CD4-positive, alpha-beta T cell treated with Interleukin-15 for 1 hour (primary cell): ENCODE results near the gene S100A16.
"Not testable (repeated sequence)": the region's sequence is repeated elsewhere in the genome, so short reads cannot be mapped to it uniquely, and the experiment has no call there.

Experiments
- DNase-seq: peaks from one replicate; pipeline ENCODE4 v3.0.0-alpha.2; 2020

S100A16 gene

DNA sequence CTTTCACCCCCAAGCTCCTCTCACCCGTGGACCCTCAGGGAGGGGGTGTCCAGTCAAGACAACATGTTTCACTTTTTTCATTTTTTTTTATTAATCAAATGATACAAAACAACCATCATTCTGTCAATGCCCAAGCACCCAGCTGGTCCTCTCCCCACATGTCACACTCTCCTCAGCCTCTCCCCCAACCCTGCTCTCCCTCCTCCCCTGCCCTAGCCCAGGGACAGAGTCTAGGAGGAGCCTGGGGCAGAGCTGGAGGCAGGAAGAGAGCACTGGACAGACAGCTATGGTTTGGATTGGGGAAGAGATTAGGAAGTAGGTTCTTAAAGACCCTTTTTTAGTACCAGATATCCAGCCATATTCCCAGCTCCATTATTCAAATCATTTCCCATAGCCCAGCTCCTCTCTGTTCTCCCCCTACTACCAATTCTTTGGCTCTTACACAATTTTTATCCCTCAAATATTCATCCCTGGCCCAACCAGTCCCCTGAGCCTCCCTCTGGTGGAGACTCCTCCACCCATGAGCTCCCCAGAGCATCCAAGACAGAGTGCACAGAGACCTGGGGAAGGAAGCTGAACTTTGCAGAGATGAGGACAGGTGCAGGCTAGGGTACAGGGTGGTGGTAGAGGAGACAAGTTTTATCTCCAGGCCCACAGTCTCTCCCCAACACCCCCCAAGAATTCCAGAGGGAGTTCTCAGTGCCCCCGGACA is 1.4 kb upstream of the S100A16 start:
- no peak for DNase-seq

DNA sequence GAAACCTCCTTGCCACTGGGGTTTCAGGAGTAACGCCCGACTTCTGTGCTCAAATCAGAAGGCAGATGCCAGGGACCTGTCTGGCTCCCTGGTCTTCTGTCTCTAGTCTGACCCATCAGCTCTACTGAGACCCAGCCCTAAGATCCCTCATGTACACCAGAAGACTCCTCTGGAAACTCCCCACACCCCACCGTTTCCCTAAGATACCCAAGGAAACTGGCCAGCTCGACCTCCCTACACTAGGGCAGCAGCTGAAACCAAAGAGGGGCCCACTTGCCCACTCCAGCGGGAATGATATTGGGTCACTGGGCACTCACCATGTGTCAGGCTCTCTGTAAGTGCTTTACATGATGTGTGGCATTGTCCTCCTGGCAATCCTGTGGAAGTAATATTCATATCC is 469 bp upstream of the S100A16 start:
- DNase-seq = no peak

GRCh38 chr1:153612111-153612754 is 704 bp downstream of the S100A16 start:
- DNase-seq = no peak

DNA sequence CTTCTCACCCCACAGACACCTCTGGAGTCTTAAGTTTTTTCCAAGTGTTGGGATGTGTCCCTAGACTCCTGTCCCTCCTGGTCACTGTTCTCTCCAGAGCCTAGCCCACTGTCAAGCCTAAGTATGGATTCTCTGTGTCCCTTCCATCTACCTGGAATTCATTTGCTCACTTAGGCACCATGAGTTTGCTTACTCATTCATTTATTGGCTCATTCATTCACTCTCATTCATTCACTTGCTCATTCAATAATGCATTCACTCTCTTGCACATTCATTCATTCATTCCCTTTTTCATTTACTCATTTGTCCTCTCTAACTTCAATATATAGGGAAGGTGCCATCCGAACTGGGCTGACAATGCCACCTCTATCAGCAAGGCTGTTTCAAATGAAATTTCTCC is 1.6 kb downstream of the S100A16 start:
- DNase-seq = no peak

DNA sequence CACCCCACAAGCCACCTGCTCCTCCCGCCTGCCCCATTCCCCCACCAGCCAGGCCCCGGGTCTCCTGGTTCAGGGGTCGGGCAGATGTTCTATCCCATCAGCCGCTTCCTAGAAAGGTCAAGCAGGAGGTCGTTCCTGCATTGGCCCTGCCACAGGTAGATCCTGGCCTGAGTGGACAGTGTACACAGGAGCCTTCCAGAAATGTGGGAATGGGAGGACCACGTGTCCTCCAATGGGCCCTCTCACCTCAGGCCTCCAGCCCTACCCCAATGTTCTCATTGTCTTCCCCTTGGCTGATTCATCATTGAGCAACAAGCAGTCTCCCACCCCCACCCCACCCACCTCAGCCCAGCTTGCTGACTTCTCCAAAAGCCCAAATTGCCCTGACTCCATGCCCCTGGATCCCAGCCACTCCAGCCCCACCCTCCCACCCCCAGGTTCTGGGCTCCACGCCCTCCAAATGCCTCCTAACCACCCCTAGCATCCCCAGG is 2.1 kb downstream of the S100A16 start:
- no peak for DNase-seq

DNA sequence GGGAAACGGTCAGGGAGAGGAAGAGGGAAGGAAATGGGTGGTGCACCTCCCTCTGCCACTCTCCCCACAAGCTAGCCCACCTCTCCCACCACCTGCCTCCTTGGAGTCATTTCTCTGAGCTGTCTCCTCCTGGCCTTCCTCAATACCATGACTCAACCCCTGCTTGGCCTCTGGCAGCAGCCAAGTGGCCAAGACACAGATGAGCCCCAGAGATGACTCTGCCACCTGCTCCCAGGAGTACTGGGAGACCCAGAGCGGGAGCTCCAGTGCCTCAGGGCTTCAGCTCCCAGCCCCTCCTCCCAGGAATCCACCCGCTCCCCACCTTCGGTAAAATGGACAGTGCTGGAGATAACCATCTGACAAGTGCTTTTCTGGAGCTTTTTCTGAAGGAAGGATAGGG is 2.6 kb downstream of the S100A16 start:
- DNase-seq = no peak

DNA sequence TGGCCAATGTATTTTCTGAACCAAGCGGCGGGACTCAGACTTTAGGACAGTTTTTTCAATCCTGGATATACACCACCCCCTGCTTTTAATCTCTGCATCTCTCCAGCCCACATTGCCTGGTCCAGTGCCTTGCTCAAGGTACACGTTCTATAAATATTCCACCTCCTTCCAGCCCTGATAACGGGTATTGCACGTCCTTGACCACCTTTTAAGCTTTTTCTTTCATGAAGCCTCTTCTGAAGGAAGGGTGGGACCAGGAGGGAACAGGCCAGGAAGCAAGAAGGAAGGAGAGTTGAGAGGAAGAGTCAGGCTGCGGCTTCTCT is 3.4 kb downstream of the S100A16 start:
- no peak for DNase-seq

DNA sequence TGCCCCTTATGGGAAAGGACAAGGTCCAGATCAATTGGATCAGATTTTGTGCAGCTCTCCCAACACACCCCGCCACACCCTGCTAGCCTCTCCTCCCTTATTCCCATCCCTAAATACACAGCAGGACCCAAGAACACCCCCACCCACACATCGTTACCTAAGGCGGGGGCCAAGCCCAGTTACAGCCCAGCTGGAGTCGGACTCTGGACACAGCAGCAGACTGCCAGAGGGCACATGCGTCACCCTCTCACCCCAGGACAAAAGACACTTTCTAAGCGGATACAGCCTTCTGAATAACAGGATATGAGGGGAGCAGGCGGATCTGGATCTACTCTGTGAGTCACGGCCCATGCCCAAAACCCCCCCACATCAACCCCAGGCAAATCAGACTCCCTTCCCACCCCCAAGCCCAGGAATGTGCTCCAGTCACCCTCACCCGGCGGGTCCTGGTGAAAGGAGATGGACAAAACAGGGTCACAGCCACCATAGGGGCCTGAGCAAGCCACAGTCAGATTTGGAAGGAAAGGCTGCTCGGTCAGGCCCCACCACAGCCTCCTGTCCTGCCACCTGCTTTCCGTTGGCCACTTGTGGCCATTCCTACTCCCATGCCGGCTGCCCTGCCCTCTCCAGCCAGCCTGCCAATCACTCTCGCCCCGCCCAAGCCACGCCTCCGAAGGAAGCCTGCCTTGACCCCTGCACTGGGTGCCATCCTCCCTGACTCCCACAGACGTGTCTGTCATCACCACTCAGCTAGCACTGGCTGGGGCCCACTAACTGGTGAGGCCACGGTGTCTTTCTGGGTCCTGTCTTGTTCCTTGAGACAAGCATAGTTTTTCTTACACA is 4.0 kb downstream of the S100A16 start:
- DNase-seq = no peak

DNA sequence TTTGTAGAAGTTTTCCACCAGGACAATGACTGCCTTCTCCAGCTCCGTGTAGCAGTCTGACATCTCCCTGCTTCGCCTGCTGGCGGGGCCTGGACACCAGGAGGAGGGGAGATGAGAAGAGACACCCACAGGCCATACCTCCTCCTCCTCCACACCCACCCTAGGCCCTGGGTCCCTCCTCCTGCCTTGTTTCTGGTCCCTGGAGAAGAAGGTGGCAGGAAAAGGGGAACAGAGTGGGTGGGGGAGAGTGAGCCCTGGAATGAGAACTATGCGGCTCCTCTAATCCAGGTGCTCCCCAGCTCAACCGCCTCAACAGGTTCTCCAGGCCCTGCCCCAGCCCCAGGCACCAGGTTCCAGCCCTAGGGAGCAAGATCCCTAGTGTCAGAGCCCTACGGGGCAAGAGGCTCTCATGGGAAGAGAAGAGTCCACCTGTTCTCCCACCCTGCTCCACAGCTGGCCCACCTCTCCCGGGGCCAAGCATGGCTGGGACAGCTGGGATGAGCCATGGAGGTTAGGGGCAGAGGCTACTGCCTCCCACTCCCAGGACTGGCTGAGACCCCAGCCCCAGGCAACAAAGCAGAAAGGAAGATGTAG is 4.8 kb downstream of the S100A16 start:
- DNase-seq = no peak

DNA sequence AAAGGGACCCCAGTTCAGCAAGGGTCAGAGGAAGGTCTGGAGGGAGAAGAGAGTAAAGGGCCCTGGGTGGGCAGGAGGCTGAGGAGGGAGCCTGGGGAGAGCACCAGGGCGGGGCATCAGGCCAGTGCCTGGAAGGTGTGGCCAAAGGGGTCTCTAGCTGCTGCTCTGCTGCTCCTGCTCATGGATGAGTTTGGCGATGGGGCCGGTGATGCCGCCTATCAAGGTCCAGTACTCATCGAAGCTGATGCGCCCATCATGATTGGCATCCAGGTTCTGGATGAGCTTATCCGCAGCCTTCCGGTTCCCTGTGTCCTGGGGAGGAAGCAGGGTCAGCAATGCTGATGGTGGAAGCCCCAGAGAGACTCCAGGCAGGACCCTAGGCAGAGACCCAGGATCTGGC is 5.6 kb downstream of the S100A16 start:
- no peak for DNase-seq

GRCh38 chr1:153606194-153606593 is 6.7 kb downstream of the S100A16 start:
- no peak for DNase-seq

- DNase-seq = no peak
Observed at GRCh38 chr1:153602749-153603148, 10.2 kb downstream of the S100A16 start.

GRCh38 chr1:153599847-153600246 is 13.1 kb downstream of the S100A16 start:
- no peak for DNase-seq

- DNase-seq = peak; percentile 77
Observed at GRCh38 chr1:153598309-153599172, 14.4 kb downstream of the S100A16 start.

- DNase-seq = no peak
Observed at GRCh38 chr1:153597206-153597605, 15.7 kb downstream of the S100A16 start.

GRCh38 chr1:153592748-153593147 is 20.2 kb downstream of the S100A16 start:
- DNase-seq = no peak

GRCh38 chr1:153588482-153588881 is 24.5 kb downstream of the S100A16 start:
- no peak for DNase-seq

DNA sequence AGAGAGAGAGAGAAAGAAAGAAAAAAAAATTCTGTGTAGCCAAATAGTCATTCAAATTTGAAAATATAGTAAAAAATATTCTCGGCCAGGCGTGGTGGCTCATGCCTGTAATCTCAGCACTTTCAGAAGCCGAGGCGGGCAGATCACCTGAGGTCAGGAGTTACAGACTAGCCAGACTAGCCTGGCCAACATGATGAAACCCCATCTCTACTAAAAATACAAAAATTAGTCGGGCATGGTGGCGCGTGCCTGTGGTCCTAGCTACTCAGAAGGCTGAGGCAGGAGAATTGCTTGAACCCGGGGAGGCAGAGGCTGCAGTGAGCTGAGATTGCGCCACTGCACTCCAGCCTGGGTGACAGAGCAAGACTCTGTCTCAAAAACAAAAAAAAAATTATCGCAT is 24.9 kb downstream of the S100A16 start:
- not testable (repeated sequence) for DNase-seq

GRCh38 chr1:153587314-153587713 is 25.6 kb downstream of the S100A16 start:
- DNase-seq = no peak

GRCh38 chr1:153586347-153586746 is 26.6 kb downstream of the S100A16 start:
- DNase-seq = no peak

DNA sequence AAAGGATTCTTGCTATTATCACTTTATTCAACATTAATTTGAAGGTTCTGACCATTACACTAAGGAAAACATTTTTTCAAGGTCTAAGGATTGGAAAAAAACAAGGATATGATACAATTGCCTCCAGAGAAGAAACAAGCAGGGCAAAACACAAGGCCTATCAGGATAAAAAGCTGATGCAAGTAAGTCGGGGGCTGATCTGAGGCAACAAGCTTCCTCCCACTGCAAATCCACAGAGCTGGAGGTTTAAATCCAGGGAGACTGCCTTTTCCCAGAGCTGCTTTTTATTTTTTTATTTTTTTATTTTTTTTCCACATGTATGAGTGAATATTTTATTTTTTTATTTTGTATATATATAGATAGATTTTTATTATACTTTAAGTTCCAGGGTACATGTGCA is 27.9 kb downstream of the S100A16 start:
- DNase-seq = no peak

DNA sequence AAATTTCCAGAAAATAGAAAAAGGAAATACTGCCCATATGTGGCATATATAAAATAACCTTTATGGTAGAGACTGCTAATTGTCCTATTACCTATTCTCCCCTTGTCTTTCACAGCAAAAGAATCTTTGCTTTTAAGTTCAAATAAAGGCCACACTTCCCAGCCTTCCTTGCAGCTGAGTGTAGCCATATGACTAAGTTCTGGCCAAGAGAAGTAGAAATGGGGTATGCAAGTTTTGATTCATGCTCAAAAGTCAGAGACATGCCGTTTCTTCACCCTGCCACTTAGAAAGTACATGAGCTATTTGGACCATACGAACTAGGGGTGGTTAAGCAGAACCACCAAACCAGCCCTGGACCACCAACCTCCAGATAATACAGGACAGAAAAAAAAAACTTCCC is 29.0 kb downstream of the S100A16 start:
- DNase-seq = no peak
